PC-3 (cell line): ENCODE results near the gene TEDC1. TPM values are rescaled to one million over a fixed set of nuclear protein-coding genes. Genes with fewer than 3 reads are reported as not detected.

Experiments
- ATAC-seq: fragments of 200-7000 bp; cut with Tn5 transposase; 2 replicates; pipeline ENCODE4 v1.9.1; 2020; ENCODE audit warnings: mild to moderate bottlenecking, moderate library complexity
- BruUV-seq: library from RNA; stranded (reverse); fragments of 400-500 nt; replicated peaks from 2 replicates; lab custom pipeline; 2021; lab: Mats Ljungman, UMichigan
- CTCF ChIA-PET: fragments of 300-600 bp; sonication (Branson Sonifier 250); formaldehyde crosslinking; loops from one replicate; lab custom pipeline; 2022; ENCODE audit warnings: antibody characterized with exemption; lab: Charles Lee
- POLR2A ChIA-PET: fragments of 300-600 bp; sonication (Branson Sonifier 250); formaldehyde crosslinking; loops from one replicate; lab custom pipeline; 2022; ENCODE audit warnings: antibody characterized with exemption; ENCODE audit not compliant: unreplicated experiment; lab: Charles Lee
- DNase-seq: peaks from one replicate; pipeline ENCODE4 v3.0.0-alpha.2; 2015
- H2AFZ ChIP-seq: fragments of 300-600 bp; sonication (generic); 2 replicates; pipeline ENCODE4 v1.6.0; 2016; ENCODE audit warnings: antibody characterized with exemption, low read length
- H3F3A ChIP-seq: fragments of 300-600 bp; sonication (generic); one replicate; pipeline ENCODE4 v1.6.0; 2017; ENCODE audit warnings: antibody characterized with exemption, low read length, control low read depth, mild to moderate bottlenecking; ENCODE audit not compliant: unreplicated experiment
- H3K27ac ChIP-seq: fragments of 300-600 bp; sonication (generic); 2 replicates; pipeline ENCODE4 v1.5.1; 2016; ENCODE audit warnings: mild to moderate bottlenecking, low read length
- H3K27me3 ChIP-seq: fragments of 300-600 bp; sonication (generic); 2 replicates; pipeline ENCODE4 v1.6.1; 2016; ENCODE audit warnings: low read length, mixed read lengths
- H3K36me3 ChIP-seq: fragments of 300-600 bp; sonication (generic); 2 replicates; pipeline ENCODE4 v1.6.1; 2016; ENCODE audit warnings: low read depth, mixed run types, low read length, mixed read lengths
- H3K4me1 ChIP-seq: fragments of 300-600 bp; sonication (generic); 2 replicates; pipeline ENCODE4 v1.5.1; 2016; ENCODE audit warnings: low read length; ENCODE audit not compliant: insufficient read depth
- H3K4me2 ChIP-seq: fragments of 300-600 bp; sonication (generic); 2 replicates; pipeline ENCODE4 v1.6.0; 2016; ENCODE audit warnings: low read length
- H3K4me3 ChIP-seq: fragments of 300-600 bp; sonication (generic); 2 replicates; pipeline ENCODE4 v1.5.1; 2016; ENCODE audit warnings: mild to moderate bottlenecking, low read length, mixed read lengths
- H3K79me2 ChIP-seq: fragments of 300-600 bp; sonication (generic); 2 replicates; pipeline ENCODE4 v1.6.1; 2017; ENCODE audit warnings: low read length, mixed read lengths
- H3K9ac ChIP-seq: fragments of 300-600 bp; sonication (generic); 2 replicates; pipeline ENCODE4 v1.6.0; 2016; ENCODE audit warnings: mild to moderate bottlenecking, low read length
- H3K9me2 ChIP-seq: fragments of 300-600 bp; sonication (generic); replicated peaks from 2 replicates; pipeline ENCODE4 v1.6.1; 2016; ENCODE audit warnings: mixed run types, low read length, mixed read lengths
- H3K9me3 ChIP-seq: fragments of 300-600 bp; sonication (generic); 2 replicates; pipeline ENCODE4 v1.6.1; 2016; ENCODE audit warnings: low read length, mixed read lengths
- H4K20me1 ChIP-seq: fragments of 300-600 bp; sonication (generic); 2 replicates; pipeline ENCODE4 v1.6.1; 2016; ENCODE audit warnings: low read length, mixed read lengths
- EZH2 ChIP-seq: fragments of 300-600 bp; sonication (generic); IDR thresholded peaks from one replicate; pipeline ENCODE4 v1.6.1; 2017; ENCODE audit warnings: antibody characterized with exemption, mild to moderate bottlenecking, low read length; ENCODE audit not compliant: unreplicated experiment
- EZH2phosphoT487 ChIP-seq: fragments of 300-600 bp; sonication (generic); IDR thresholded peaks from 2 replicates; pipeline ENCODE4 v1.6.1; 2018; ENCODE audit warnings: mild to moderate bottlenecking, antibody characterized with exemption, low read length, borderline replicate concordance
- intact Hi-C: fragments of 100-400 bp; cut with micrococcal nuclease; formaldehyde crosslinking; loops from 2 replicates; pipeline ENCODE4 v1.9.0; 2023
- total RNA-seq: library from RNA; depleted of rRNA; stranded (reverse); fragments of >200 nt; gene quantifications from 2 replicates; pipeline ENCODE4 v1.2.3, GENCODE V29; 2014
- TF ChIP-seq, protein P1 (sequence below): fragments of 300-600 bp; sonication (generic); conservative IDR thresholded peaks from 2 replicates; pipeline ENCODE4 v1.5.1; 2017; ENCODE audit warnings: antibody characterized with exemption, low read depth, mild to moderate bottlenecking, low read length

TEDC1 gene
- total RNA-seq, 1 experiment from 2014 or later, result 66.7 TPM

DNA sequence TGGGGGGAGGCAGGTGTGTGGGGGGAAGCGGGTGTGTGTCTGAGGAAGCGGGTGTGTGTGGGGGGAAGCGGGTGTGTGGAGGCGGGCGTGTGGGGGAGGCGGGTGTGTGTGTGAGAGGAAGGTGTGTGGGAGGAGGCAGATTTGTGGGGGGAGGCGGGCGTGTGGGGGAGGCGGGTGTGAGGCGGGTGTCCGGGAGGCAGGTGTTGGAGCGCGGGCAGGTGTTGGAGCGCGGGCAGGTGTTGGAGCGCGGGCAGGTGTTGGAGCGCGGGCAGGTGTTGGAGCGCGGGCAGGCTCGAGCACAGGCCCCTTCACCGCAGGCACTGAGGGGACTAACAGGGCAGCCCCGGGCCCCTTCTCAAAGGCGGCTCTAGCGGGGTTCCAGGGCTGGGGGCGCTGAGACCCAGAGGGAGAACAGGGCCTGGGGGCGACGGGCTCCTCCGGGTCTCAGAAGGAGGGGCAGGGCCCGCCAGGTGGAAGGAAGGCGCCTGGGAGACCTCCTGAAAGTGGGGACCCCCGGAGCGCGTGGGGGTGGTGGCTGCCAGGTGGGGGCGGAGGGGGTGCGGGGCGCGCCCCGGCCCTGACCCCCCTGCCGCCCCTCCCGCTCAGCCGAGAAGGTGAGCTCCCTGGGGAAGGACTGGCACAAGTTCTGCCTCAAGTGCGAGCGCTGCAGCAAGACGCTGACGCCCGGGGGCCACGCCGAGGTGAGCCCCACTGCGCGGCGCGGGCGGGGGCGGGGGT lies 13.2 kb upstream of the TEDC1 start:
- ATAC-seq (no peak), DNase-seq (no peak)
- Histone ChIP-seq H3K9me2 (no peaks in the 10 kb centered on the region), H3K9me3 (no peaks in the 10 kb centered on the region), H3K36me3 (no peaks in the 10 kb centered on the region), H3K4me3 (no peak overlapping the region), H2AFZ (no peak overlapping the region), H3K27ac (no peak overlapping the region), H3K4me1 (peaks cover 53% of the 10 kb centered on the region), H3K27me3 (no peaks in the 10 kb centered on the region), H3F3A (no peaks in the 10 kb centered on the region), H3K79me2 (peaks cover 8% of the 10 kb centered on the region), H3K9ac (no peak overlapping the region), H3K4me2 (peak overlapping the region; percentile 85; the same call in 1 of the 2 replicates), H4K20me1 (no peaks in the 10 kb centered on the region)
- intact Hi-C loops, result no loop called here
- TF ChIP-seq EZH2 (no peak), EZH2phosphoT487 (no peak)
- TF ChIP-seq, protein P1, sequence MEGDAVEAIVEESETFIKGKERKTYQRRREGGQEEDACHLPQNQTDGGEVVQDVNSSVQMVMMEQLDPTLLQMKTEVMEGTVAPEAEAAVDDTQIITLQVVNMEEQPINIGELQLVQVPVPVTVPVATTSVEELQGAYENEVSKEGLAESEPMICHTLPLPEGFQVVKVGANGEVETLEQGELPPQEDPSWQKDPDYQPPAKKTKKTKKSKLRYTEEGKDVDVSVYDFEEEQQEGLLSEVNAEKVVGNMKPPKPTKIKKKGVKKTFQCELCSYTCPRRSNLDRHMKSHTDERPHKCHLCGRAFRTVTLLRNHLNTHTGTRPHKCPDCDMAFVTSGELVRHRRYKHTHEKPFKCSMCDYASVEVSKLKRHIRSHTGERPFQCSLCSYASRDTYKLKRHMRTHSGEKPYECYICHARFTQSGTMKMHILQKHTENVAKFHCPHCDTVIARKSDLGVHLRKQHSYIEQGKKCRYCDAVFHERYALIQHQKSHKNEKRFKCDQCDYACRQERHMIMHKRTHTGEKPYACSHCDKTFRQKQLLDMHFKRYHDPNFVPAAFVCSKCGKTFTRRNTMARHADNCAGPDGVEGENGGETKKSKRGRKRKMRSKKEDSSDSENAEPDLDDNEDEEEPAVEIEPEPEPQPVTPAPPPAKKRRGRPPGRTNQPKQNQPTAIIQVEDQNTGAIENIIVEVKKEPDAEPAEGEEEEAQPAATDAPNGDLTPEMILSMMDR, result no peak
- POLR2A ChIA-PET, result no interaction called here
- CTCF ChIA-PET, result no interaction called here
- no TSS peak for BruUV-seq

DNA sequence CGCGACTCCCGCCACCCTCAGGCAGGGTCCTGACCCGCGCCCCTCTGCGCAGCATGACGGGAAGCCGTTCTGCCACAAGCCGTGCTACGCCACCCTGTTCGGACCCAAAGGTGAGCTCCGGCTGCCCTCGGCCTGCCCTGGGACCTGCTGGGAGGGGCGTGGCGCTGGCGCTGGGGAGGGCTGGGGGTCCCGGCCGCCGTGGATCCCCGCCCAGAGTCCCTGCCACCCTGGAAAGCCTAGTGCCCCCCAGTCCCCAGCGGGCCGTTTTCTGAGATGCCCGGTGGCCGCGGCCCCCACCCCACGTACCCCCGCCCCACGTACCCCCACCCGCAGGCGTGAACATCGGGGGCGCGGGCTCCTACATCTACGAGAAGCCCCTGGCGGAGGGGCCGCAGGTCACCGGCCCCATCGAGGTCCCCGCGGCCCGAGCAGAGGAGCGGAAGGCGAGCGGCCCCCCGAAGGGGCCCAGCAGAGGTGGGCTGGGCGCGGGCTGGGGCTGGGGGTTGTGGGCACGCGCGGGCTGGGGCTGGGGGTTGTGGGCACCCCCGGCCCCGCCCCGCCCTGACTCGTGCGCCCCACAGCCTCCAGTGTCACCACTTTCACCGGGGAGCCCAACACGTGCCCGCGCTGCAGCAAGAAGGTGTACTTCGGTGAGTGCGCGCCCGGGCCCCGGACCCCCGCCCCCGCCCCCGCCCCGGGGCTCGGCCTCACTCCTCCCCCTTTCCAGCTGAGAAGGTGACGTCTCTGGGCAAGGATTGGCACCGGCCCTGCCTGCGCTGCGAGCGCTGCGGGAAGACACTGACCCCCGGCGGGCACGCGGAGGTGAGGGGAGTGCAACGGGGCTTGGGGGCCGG lies 12.4 kb upstream of the TEDC1 start:
- TF ChIP-seq EZH2 (no peak), EZH2phosphoT487 (no peak)
- TF ChIP-seq, protein P1, result no peak
- H3K4me1 ChIP-seq, result peaks cover 54% of the 10 kb centered on the region
- H3K27ac ChIP-seq, result no peak overlapping the region
- DNase-seq, result no peak
- ChIA-PET POLR2A (no interaction called here), CTCF (no interaction called here)
- intact Hi-C loops, result no loop called here
- no peak overlapping the region for H3K4me3 ChIP-seq
- no peak overlapping the region for H2AFZ ChIP-seq
- H3K9me2 ChIP-seq, result no peaks in the 10 kb centered on the region
- H3F3A ChIP-seq, result no peaks in the 10 kb centered on the region
- no peaks in the 10 kb centered on the region for H3K9me3 ChIP-seq
- H3K36me3 ChIP-seq, result no peaks in the 10 kb centered on the region
- no peak overlapping the region for H3K9ac ChIP-seq
- H3K27me3 ChIP-seq, result no peaks in the 10 kb centered on the region
- peaks cover 8% of the 10 kb centered on the region for H3K79me2 ChIP-seq
- H3K4me2 ChIP-seq, result no peak overlapping the region
- no TSS peak for BruUV-seq
- no peak for ATAC-seq
- no peaks in the 10 kb centered on the region for H4K20me1 ChIP-seq
